Measurements from ENCODE around the gene SLC10A1.

The SLC10A1 gene

GRCh38 chr14:69842686-69843420 lies 45.8 kb upstream of the SLC10A1 start:
- peak overlapping the region; percentile 62 for H2AFZ ChIP-seq (ENCODE audit: low read length)
- no peak overlapping the region for H2BK15ac ChIP-seq (ENCODE audit: low read length)
- peak overlapping the region; percentile 88 for H2BK120ac ChIP-seq (ENCODE audit: low read depth, low read length)
- no CpG with 5 or more reads among the region's 13 CpGs for WGBS, 2 donors (ENCODE audit: extremely low coverage in 2 of 2, insufficient read length in 2 of 2, insufficient replicate concordance in 1 of 2)
- peak overlapping the region; percentile 95 for H3K18ac ChIP-seq (ENCODE audit: low read length)
- peak overlapping the region; percentile 95 for H2BK5ac ChIP-seq (ENCODE audit: low read length)
- peak overlapping the region; percentile 82 for H2BK12ac ChIP-seq (ENCODE audit: low read length)
- peak overlapping the region; percentile 37 for H3K4me2 ChIP-seq (ENCODE audit: insufficient read depth, low read length, poor library complexity, severe bottlenecking)
- H3K23ac ChIP-seq (ENCODE audit: low read depth, low read length, poor library complexity), result no peak overlapping the region
- H3K9me3 ChIP-seq (replicated peaks in 1 of 2; ENCODE audit: control insufficient read depth in 2 of 2, insufficient read depth in 1 of 2, low read depth in 1 of 2, low read length in 2 of 2), result no peaks in the 10 kb centered on the region
- no peak overlapping the region for H3K4me3 ChIP-seq (ENCODE audit: low read length in 2 of 2)
- H3K27me3 ChIP-seq (ENCODE audit: control insufficient read depth in 3 of 3, insufficient read depth in 3 of 3, low read depth in 1 of 3, low read length in 3 of 3), result peaks cover 0 to 2% (median 0%) of the 10 kb centered on the region in 3 experiments
- H2AK5ac ChIP-seq (ENCODE audit: low read depth, low read length), result peak overlapping the region; percentile 0
- H3K79me1 ChIP-seq (ENCODE audit: low read depth, low read length), result peaks cover 5% of the 10 kb centered on the region
- peaks cover 23 to 40% of the 10 kb centered on the region in 2 donors for H3K4me1 ChIP-seq (ENCODE audit: control insufficient read depth in 2 of 2, insufficient read depth in 1 of 2, low read depth in 1 of 2, low read length in 2 of 2)
- H4K91ac ChIP-seq (ENCODE audit: low read depth, low read length, poor library complexity), result peak overlapping the region; percentile 90
- H3K36me3 ChIP-seq (replicated peaks in 1 of 2; ENCODE audit: control insufficient read depth in 2 of 2, insufficient read depth in 2 of 2, low read length in 2 of 2), result no peaks in the 10 kb centered on the region
- DNase-seq (ENCODE audit: low spot score), result peak; percentile 76
- H4K8ac ChIP-seq (ENCODE audit: low read depth, low read length), result peak overlapping the region; percentile 70
- peak overlapping the region; percentile 98 for H3K27ac ChIP-seq (replicated peaks; ENCODE audit: low read length)
- H3K14ac ChIP-seq (ENCODE audit: low read length), result no peak overlapping the region
- H3K4ac ChIP-seq (ENCODE audit: low read length), result peak overlapping the region; percentile 87
- H3K9ac ChIP-seq (ENCODE audit: low read depth, low read length, poor library complexity), result peak overlapping the region; percentile 71

GRCh38 chr14:69841656-69842055 lies 44.6 kb upstream of the SLC10A1 start:
- no CpG with 5 or more reads among the region's 5 CpGs for WGBS, 2 donors (ENCODE audit: extremely low coverage in 2 of 2, insufficient read length in 2 of 2, insufficient replicate concordance in 1 of 2)
- Histone ChIP-seq H3K27me3 (ENCODE audit: control insufficient read depth in 3 of 3, insufficient read depth in 3 of 3, low read depth in 1 of 3, low read length in 3 of 3) (peaks cover 0 to 2% (median 0%) of the 10 kb centered on the region in 3 experiments), H3K18ac (ENCODE audit: low read length) (peak overlapping the region; percentile 62), H3K4me1 (ENCODE audit: control insufficient read depth in 2 of 2, insufficient read depth in 1 of 2, low read depth in 1 of 2, low read length in 2 of 2) (peaks cover 23 to 40% of the 10 kb centered on the region in 2 donors), H3K9me3 (replicated peaks in 1 of 2; ENCODE audit: control insufficient read depth in 2 of 2, insufficient read depth in 1 of 2, low read depth in 1 of 2, low read length in 2 of 2) (no peaks in the 10 kb centered on the region), H3K27ac (replicated peaks; ENCODE audit: low read length) (peak overlapping the region; percentile 98), H2BK120ac (ENCODE audit: low read depth, low read length) (no peak overlapping the region), H3K4me3 (ENCODE audit: low read length in 2 of 2) (no peak overlapping the region), H3K4me2 (ENCODE audit: insufficient read depth, low read length, poor library complexity, severe bottlenecking) (no peak overlapping the region), H4K91ac (ENCODE audit: low read depth, low read length, poor library complexity) (no peak overlapping the region), H2BK12ac (ENCODE audit: low read length) (no peak overlapping the region), H3K79me1 (ENCODE audit: low read depth, low read length) (peaks cover 5% of the 10 kb centered on the region), H2AFZ (ENCODE audit: low read length) (peak overlapping the region; percentile 62), H3K14ac (ENCODE audit: low read length) (no peak overlapping the region), H2BK15ac (ENCODE audit: low read length) (no peak overlapping the region), H3K4ac (ENCODE audit: low read length) (no peak overlapping the region), H3K9ac (ENCODE audit: low read depth, low read length, poor library complexity) (no peak overlapping the region), H3K23ac (ENCODE audit: low read depth, low read length, poor library complexity) (no peak overlapping the region), H3K36me3 (replicated peaks in 1 of 2; ENCODE audit: control insufficient read depth in 2 of 2, insufficient read depth in 2 of 2, low read length in 2 of 2) (no peaks in the 10 kb centered on the region), H2BK5ac (ENCODE audit: low read length) (peak overlapping the region; percentile 17), H2AK5ac (ENCODE audit: low read depth, low read length) (peak overlapping the region; percentile 49), H4K8ac (ENCODE audit: low read depth, low read length) (no peak overlapping the region)
- DNase-seq (ENCODE audit: low spot score), result no peak

- Histone ChIP-seq H2BK120ac (ENCODE audit: low read depth, low read length) (peak overlapping the region; percentile 18), H4K91ac (ENCODE audit: low read depth, low read length, poor library complexity) (peak overlapping the region; percentile 87), H3K36me3 (replicated peaks in 1 of 2; ENCODE audit: control insufficient read depth in 2 of 2, insufficient read depth in 2 of 2, low read length in 2 of 2) (no peaks in the 10 kb centered on the region), H3K9me3 (replicated peaks in 1 of 2; ENCODE audit: control insufficient read depth in 2 of 2, insufficient read depth in 1 of 2, low read depth in 1 of 2, low read length in 2 of 2) (no peaks in the 10 kb centered on the region), H4K8ac (ENCODE audit: low read depth, low read length) (peak overlapping the region; percentile 92), H2AFZ (ENCODE audit: low read length) (no peak overlapping the region), H3K9ac (ENCODE audit: low read depth, low read length, poor library complexity) (no peak overlapping the region), H3K4me1 (ENCODE audit: control insufficient read depth in 2 of 2, insufficient read depth in 1 of 2, low read depth in 1 of 2, low read length in 2 of 2) (peaks cover 23 to 37% of the 10 kb centered on the region in 2 donors), H3K4ac (ENCODE audit: low read length) (peak overlapping the region; percentile 43), H3K14ac (ENCODE audit: low read length) (peak overlapping the region; percentile 92), H3K23ac (ENCODE audit: low read depth, low read length, poor library complexity) (no peak overlapping the region), H3K27ac (replicated peaks; ENCODE audit: low read length) (no peak overlapping the region), H3K18ac (ENCODE audit: low read length) (peak overlapping the region; percentile 16), H3K27me3 (ENCODE audit: control insufficient read depth in 3 of 3, insufficient read depth in 3 of 3, low read depth in 1 of 3, low read length in 3 of 3) (peaks cover 0 to 2% (median 0%) of the 10 kb centered on the region in 3 experiments), H3K79me1 (ENCODE audit: low read depth, low read length) (peaks cover 5% of the 10 kb centered on the region), H3K4me2 (ENCODE audit: insufficient read depth, low read length, poor library complexity, severe bottlenecking) (no peak overlapping the region), H2AK5ac (ENCODE audit: low read depth, low read length) (peak overlapping the region; percentile 72), H3K4me3 (ENCODE audit: low read length in 2 of 2) (peak overlapping the region in 1 of 2 donors; percentile 11), H2BK12ac (ENCODE audit: low read length) (peak overlapping the region; percentile 87), H2BK5ac (ENCODE audit: low read length) (no peak overlapping the region), H2BK15ac (ENCODE audit: low read length) (peak overlapping the region; percentile 2)
- no CpG with 5 or more reads among the region's 3 CpGs for WGBS, 2 donors (ENCODE audit: extremely low coverage in 2 of 2, insufficient read length in 2 of 2, insufficient replicate concordance in 1 of 2)
- no peak for DNase-seq (ENCODE audit: low spot score)
These were observed 42.6 kb upstream of the SLC10A1 start for GRCh38 chr14:69839661-69840060.

DNA sequence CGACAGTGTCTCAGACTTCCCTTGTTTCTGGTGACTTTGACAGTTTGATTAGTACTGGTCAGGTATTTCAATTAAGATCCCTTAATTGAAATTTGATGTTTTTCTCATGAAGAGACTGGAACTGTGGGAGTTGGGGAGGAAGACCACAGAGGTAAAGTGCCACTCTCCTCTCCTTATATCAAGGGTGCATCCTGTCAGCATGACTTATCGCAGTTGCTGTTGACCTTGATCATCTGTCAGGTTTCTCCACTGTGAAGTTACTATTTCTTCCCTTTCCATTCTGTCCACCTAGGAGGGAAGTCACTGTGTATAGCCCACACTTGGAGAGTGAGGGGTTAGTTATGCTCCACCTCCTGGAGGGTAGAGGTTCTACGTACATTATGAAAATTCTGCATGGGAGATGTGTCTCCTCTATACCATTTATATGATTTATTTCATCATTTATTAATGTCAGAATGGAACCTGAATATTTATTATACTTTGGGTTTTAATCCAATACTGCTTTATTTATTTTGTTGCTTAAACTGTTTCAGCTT lies 41.9 kb upstream of the SLC10A1 start:
- no peak overlapping the region for H3K4me2 ChIP-seq (ENCODE audit: insufficient read depth, low read length, poor library complexity, severe bottlenecking)
- no peak overlapping the region for H3K4me3 ChIP-seq (ENCODE audit: low read length in 2 of 2)
- no peak overlapping the region for H2BK12ac ChIP-seq (ENCODE audit: low read length)
- no peaks in the 10 kb centered on the region for H3K36me3 ChIP-seq (replicated peaks in 1 of 2; ENCODE audit: control insufficient read depth in 2 of 2, insufficient read depth in 2 of 2, low read length in 2 of 2)
- H3K9ac ChIP-seq (ENCODE audit: low read depth, low read length, poor library complexity), result no peak overlapping the region
- no peak overlapping the region for H3K27ac ChIP-seq (replicated peaks; ENCODE audit: low read length)
- no peak overlapping the region for H2AFZ ChIP-seq (ENCODE audit: low read length)
- no peak overlapping the region for H3K18ac ChIP-seq (ENCODE audit: low read length)
- no peak overlapping the region for H2BK5ac ChIP-seq (ENCODE audit: low read length)
- H3K4ac ChIP-seq (ENCODE audit: low read length), result no peak overlapping the region
- DNase-seq (ENCODE audit: low spot score), result no peak
- no peak overlapping the region for H2BK120ac ChIP-seq (ENCODE audit: low read depth, low read length)
- no peak overlapping the region for H4K8ac ChIP-seq (ENCODE audit: low read depth, low read length)
- peaks cover 0 to 2% (median 0%) of the 10 kb centered on the region in 3 experiments for H3K27me3 ChIP-seq (ENCODE audit: control insufficient read depth in 3 of 3, insufficient read depth in 3 of 3, low read depth in 1 of 3, low read length in 3 of 3)
- no peak overlapping the region for H2BK15ac ChIP-seq (ENCODE audit: low read length)
- peaks cover 23 to 37% of the 10 kb centered on the region in 2 donors for H3K4me1 ChIP-seq (ENCODE audit: control insufficient read depth in 2 of 2, insufficient read depth in 1 of 2, low read depth in 1 of 2, low read length in 2 of 2)
- H3K9me3 ChIP-seq (replicated peaks in 1 of 2; ENCODE audit: control insufficient read depth in 2 of 2, insufficient read depth in 1 of 2, low read depth in 1 of 2, low read length in 2 of 2), result no peaks in the 10 kb centered on the region
- H3K23ac ChIP-seq (ENCODE audit: low read depth, low read length, poor library complexity), result no peak overlapping the region
- no peak overlapping the region for H4K91ac ChIP-seq (ENCODE audit: low read depth, low read length, poor library complexity)
- no CpG with 5 or more reads among the region's 3 CpGs for WGBS, 2 donors (ENCODE audit: extremely low coverage in 2 of 2, insufficient read length in 2 of 2, insufficient replicate concordance in 1 of 2)
- no peak overlapping the region for H2AK5ac ChIP-seq (ENCODE audit: low read depth, low read length)
- H3K14ac ChIP-seq (ENCODE audit: low read length), result no peak overlapping the region
- peaks cover 5% of the 10 kb centered on the region for H3K79me1 ChIP-seq (ENCODE audit: low read depth, low read length)
